ENCODE results near the gene CCDC174.

CCDC174 gene

GRCh38 chr3:14616606-14617507 lies 34.7 kb upstream of the CCDC174 start:
- Histone ChIP-seq H4K8ac (ENCODE audit: low read depth, low read length) (no peak overlapping the region), H3K36me3 (ENCODE audit: control insufficient read depth in 1 of 2, insufficient read depth in 2 of 2, low read length in 2 of 2) (no peaks in the 10 kb centered on the region), H4K12ac (ENCODE audit: low read depth, low read length) (no peak overlapping the region), H3K18ac (ENCODE audit: low read length) (no peak overlapping the region), H3K79me2 (ENCODE audit: control insufficient read depth, insufficient read depth, low read length, poor library complexity) (no peaks in the 10 kb centered on the region), H3K4me2 (ENCODE audit: low read length) (no peak overlapping the region), H3K27me3 (ENCODE audit: insufficient read depth, low read length) (no peaks in the 10 kb centered on the region), H3K79me1 (ENCODE audit: low read length) (peaks cover 2% of the 10 kb centered on the region), H4K91ac (ENCODE audit: low read depth, low read length) (no peak overlapping the region), H3K23ac (ENCODE audit: low read length) (no peak overlapping the region), H3K14ac (ENCODE audit: low read length) (no peak overlapping the region), H2AK5ac (ENCODE audit: low read length) (no peak overlapping the region), H3K4ac (ENCODE audit: low read depth, low read length) (no peak overlapping the region), H3K4me1 (ENCODE audit: control insufficient read depth in 1 of 2, insufficient read depth in 2 of 2, low read length in 2 of 2) (peaks cover 11 to 20% of the 10 kb centered on the region in 2 experiments), H2AFZ (ENCODE audit: insufficient read depth, low read length, poor library complexity) (no peak overlapping the region), H3K4me3 (ENCODE audit: low read depth, low read length) (no peak overlapping the region), H2BK5ac (ENCODE audit: low read depth, low read length, poor library complexity) (peak overlapping the region; percentile 24), H3K27ac (ENCODE audit: low read depth, low read length) (no peak overlapping the region), H3K9me3 (ENCODE audit: insufficient read depth, low read depth, low read length) (no peaks in the 10 kb centered on the region), H2BK120ac (ENCODE audit: insufficient read depth, low read length, poor library complexity) (no peak overlapping the region), H3K9ac (ENCODE audit: low read length) (no peak overlapping the region), H2BK12ac (ENCODE audit: low read length) (no peak overlapping the region)
- no CpG with 5 or more reads among the region's 10 CpGs for WGBS (ENCODE audit: extremely low coverage, insufficient coverage, insufficient read length)
- DNase-seq = no peak

GRCh38 chr3:14617508-14618023 lies 34.0 kb upstream of the CCDC174 start:
- no peak overlapping the region for H2AFZ ChIP-seq (ENCODE audit: insufficient read depth, low read length, poor library complexity)
- H4K91ac ChIP-seq (ENCODE audit: low read depth, low read length) = no peak overlapping the region
- no peak overlapping the region for H2BK120ac ChIP-seq (ENCODE audit: insufficient read depth, low read length, poor library complexity)
- no peaks in the 10 kb centered on the region for H3K79me2 ChIP-seq (ENCODE audit: control insufficient read depth, insufficient read depth, low read length, poor library complexity)
- peaks cover 11 to 20% of the 10 kb centered on the region in 2 experiments for H3K4me1 ChIP-seq (ENCODE audit: control insufficient read depth in 1 of 2, insufficient read depth in 2 of 2, low read length in 2 of 2)
- no peak overlapping the region for H3K18ac ChIP-seq (ENCODE audit: low read length)
- H3K36me3 ChIP-seq (ENCODE audit: control insufficient read depth in 1 of 2, insufficient read depth in 2 of 2, low read length in 2 of 2) = no peaks in the 10 kb centered on the region
- no peak overlapping the region for H3K23ac ChIP-seq (ENCODE audit: low read length)
- H3K9ac ChIP-seq (ENCODE audit: low read length) = no peak overlapping the region
- no peak overlapping the region for H3K27ac ChIP-seq (ENCODE audit: low read depth, low read length)
- no peak overlapping the region for H2BK12ac ChIP-seq (ENCODE audit: low read length)
- no peak overlapping the region for H4K8ac ChIP-seq (ENCODE audit: low read depth, low read length)
- H3K79me1 ChIP-seq (ENCODE audit: low read length) = peaks cover 2% of the 10 kb centered on the region
- peak in 1 of 2 donors; percentile 19 for DNase-seq
- no peak overlapping the region for H2AK5ac ChIP-seq (ENCODE audit: low read length)
- no peaks in the 10 kb centered on the region for H3K9me3 ChIP-seq (ENCODE audit: insufficient read depth, low read depth, low read length)
- whole genome bisulfite sequencing (ENCODE audit: extremely low coverage, insufficient coverage, insufficient read length) = no CpG with 5 or more reads among the region's 6 CpGs
- no peak overlapping the region for H3K4ac ChIP-seq (ENCODE audit: low read depth, low read length)
- H3K4me3 ChIP-seq (ENCODE audit: low read depth, low read length) = no peak overlapping the region
- H3K27me3 ChIP-seq (ENCODE audit: insufficient read depth, low read length) = no peaks in the 10 kb centered on the region
- no peak overlapping the region for H3K14ac ChIP-seq (ENCODE audit: low read length)
- H2BK5ac ChIP-seq (ENCODE audit: low read depth, low read length, poor library complexity) = no peak overlapping the region
- no peak overlapping the region for H3K4me2 ChIP-seq (ENCODE audit: low read length)
- H4K12ac ChIP-seq (ENCODE audit: low read depth, low read length) = no peak overlapping the region

- no peak overlapping the region for H2AFZ ChIP-seq (ENCODE audit: insufficient read depth, low read length, poor library complexity)
- no peaks in the 10 kb centered on the region for H3K27me3 ChIP-seq (ENCODE audit: insufficient read depth, low read length)
- no peak overlapping the region for H4K8ac ChIP-seq (ENCODE audit: low read depth, low read length)
- peaks cover 2% of the 10 kb centered on the region for H3K79me1 ChIP-seq (ENCODE audit: low read length)
- H3K23ac ChIP-seq (ENCODE audit: low read length) = no peak overlapping the region
- H3K79me2 ChIP-seq (ENCODE audit: control insufficient read depth, insufficient read depth, low read length, poor library complexity) = no peaks in the 10 kb centered on the region
- no peak overlapping the region for H2BK120ac ChIP-seq (ENCODE audit: insufficient read depth, low read length, poor library complexity)
- H2BK5ac ChIP-seq (ENCODE audit: low read depth, low read length, poor library complexity) = no peak overlapping the region
- no peak overlapping the region for H3K4me2 ChIP-seq (ENCODE audit: low read length)
- H3K4me3 ChIP-seq (ENCODE audit: low read depth, low read length) = no peak overlapping the region
- no peaks in the 10 kb centered on the region for H3K36me3 ChIP-seq (ENCODE audit: control insufficient read depth in 1 of 2, insufficient read depth in 2 of 2, low read length in 2 of 2)
- no peak overlapping the region for H3K18ac ChIP-seq (ENCODE audit: low read length)
- H3K9me3 ChIP-seq (ENCODE audit: insufficient read depth, low read depth, low read length) = no peaks in the 10 kb centered on the region
- no peak for DNase-seq
- WGBS (ENCODE audit: extremely low coverage, insufficient coverage, insufficient read length) = no CpG with 5 or more reads among the region's 2 CpGs
- H3K27ac ChIP-seq (ENCODE audit: low read depth, low read length) = no peak overlapping the region
- no peak overlapping the region for H3K9ac ChIP-seq (ENCODE audit: low read length)
- H2AK5ac ChIP-seq (ENCODE audit: low read length) = no peak overlapping the region
- no peak overlapping the region for H4K91ac ChIP-seq (ENCODE audit: low read depth, low read length)
- H3K4me1 ChIP-seq (ENCODE audit: control insufficient read depth in 1 of 2, insufficient read depth in 2 of 2, low read length in 2 of 2) = peaks cover 11 to 20% of the 10 kb centered on the region in 2 experiments
- no peak overlapping the region for H2BK12ac ChIP-seq (ENCODE audit: low read length)
- H4K12ac ChIP-seq (ENCODE audit: low read depth, low read length) = no peak overlapping the region
- H3K4ac ChIP-seq (ENCODE audit: low read depth, low read length) = no peak overlapping the region
- H3K14ac ChIP-seq (ENCODE audit: low read length) = no peak overlapping the region
Measured at GRCh38 chr3:14619605-14620004, 32.0 kb upstream of the CCDC174 start.

- Histone ChIP-seq H4K12ac (ENCODE audit: low read depth, low read length) (no peak overlapping the region), H3K14ac (ENCODE audit: low read length) (no peak overlapping the region), H3K79me2 (ENCODE audit: control insufficient read depth, insufficient read depth, low read length, poor library complexity) (no peaks in the 10 kb centered on the region), H3K4ac (ENCODE audit: low read depth, low read length) (no peak overlapping the region), H3K36me3 (ENCODE audit: control insufficient read depth in 1 of 2, insufficient read depth in 2 of 2, low read length in 2 of 2) (no peaks in the 10 kb centered on the region), H2BK120ac (ENCODE audit: insufficient read depth, low read length, poor library complexity) (no peak overlapping the region), H3K9ac (ENCODE audit: low read length) (no peak overlapping the region), H3K4me2 (ENCODE audit: low read length) (no peak overlapping the region), H3K4me3 (ENCODE audit: low read depth, low read length) (no peak overlapping the region), H3K18ac (ENCODE audit: low read length) (no peak overlapping the region), H3K79me1 (ENCODE audit: low read length) (peaks cover 2% of the 10 kb centered on the region), H2BK5ac (ENCODE audit: low read depth, low read length, poor library complexity) (no peak overlapping the region), H2AFZ (ENCODE audit: insufficient read depth, low read length, poor library complexity) (no peak overlapping the region), H2AK5ac (ENCODE audit: low read length) (no peak overlapping the region), H3K27me3 (ENCODE audit: insufficient read depth, low read length) (no peaks in the 10 kb centered on the region), H3K4me1 (ENCODE audit: control insufficient read depth in 1 of 2, insufficient read depth in 2 of 2, low read length in 2 of 2) (peaks cover 11 to 20% of the 10 kb centered on the region in 2 experiments), H3K23ac (ENCODE audit: low read length) (no peak overlapping the region), H3K27ac (ENCODE audit: low read depth, low read length) (no peak overlapping the region), H4K8ac (ENCODE audit: low read depth, low read length) (no peak overlapping the region), H3K9me3 (ENCODE audit: insufficient read depth, low read depth, low read length) (no peaks in the 10 kb centered on the region), H4K91ac (ENCODE audit: low read depth, low read length) (no peak overlapping the region), H2BK12ac (ENCODE audit: low read length) (no peak overlapping the region)
- no CpG with 5 or more reads among the region's 7 CpGs for WGBS (ENCODE audit: extremely low coverage, insufficient coverage, insufficient read length)
- no peak for DNase-seq
Measured at GRCh38 chr3:14620512-14620911, 31.1 kb upstream of the CCDC174 start.
